NCI-H82 treated with DMSO at 0.1 percent for 48 hours (cell line): ENCODE measurements around the gene TRIM14.

Source experiments
- DNase-seq: peaks from one replicate; lab custom pipeline; 2025; ENCODE audit not compliant: unreplicated experiment; lab: John Stamatoyannopoulos, UW

The TRIM14 gene

GRCh38 chr9:98118640-98119601 lies at the start of gene TRIM14:
TSS of gene TRIM14 (minus strand) at chr9:98119222. CDS start at chr9:98119188, 34 bp downstream.
- DNase-seq = no peak

GRCh38 chr9:98168153-98168780 lies 49.2 kb upstream of the TRIM14 start:
- DNase-seq = no peak

GRCh38 chr9:98164912-98165311 lies 45.9 kb upstream of the TRIM14 start:
- DNase-seq = no peak

- DNase-seq = no peak
These were observed 43.6 kb upstream of the TRIM14 start for GRCh38 chr9:98162613-98163012.

- no peak for DNase-seq
These were observed 42.8 kb upstream of the TRIM14 start for GRCh38 chr9:98161851-98162250.

GRCh38 chr9:98159790-98160189 lies 40.8 kb upstream of the TRIM14 start:
- DNase-seq = no peak

- DNase-seq = no peak
These were observed 40.3 kb upstream of the TRIM14 start for GRCh38 chr9:98159301-98159700.

GRCh38 chr9:98158071-98158831 lies 39.2 kb upstream of the TRIM14 start:
- DNase-seq = no peak

GRCh38 chr9:98157372-98157771 lies 38.4 kb upstream of the TRIM14 start:
- DNase-seq = no peak

- no peak for DNase-seq
These were observed 35.7 kb upstream of the TRIM14 start for GRCh38 chr9:98154678-98155077.

GRCh38 chr9:98152526-98152925 lies 33.5 kb upstream of the TRIM14 start:
- DNase-seq = no peak

GRCh38 chr9:98150721-98151120 lies 31.7 kb upstream of the TRIM14 start:
- DNase-seq = no peak

- no peak for DNase-seq
These were observed 31.1 kb upstream of the TRIM14 start for GRCh38 chr9:98150164-98150563.

GRCh38 chr9:98149422-98149821 lies 30.4 kb upstream of the TRIM14 start:
- DNase-seq = no peak

GRCh38 chr9:98148486-98148885 lies 29.5 kb upstream of the TRIM14 start:
- no peak for DNase-seq

- no peak for DNase-seq
These were observed 28.6 kb upstream of the TRIM14 start for GRCh38 chr9:98147582-98147981.

GRCh38 chr9:98146101-98146991 lies 27.3 kb upstream of the TRIM14 start:
- DNase-seq = no peak

- DNase-seq = no peak
These were observed 25.6 kb upstream of the TRIM14 start for GRCh38 chr9:98144631-98145030.

- no peak for DNase-seq
These were observed 25.1 kb upstream of the TRIM14 start for GRCh38 chr9:98144076-98144475.

- no peak for DNase-seq
These were observed 24.0 kb upstream of the TRIM14 start for GRCh38 chr9:98142925-98143481.
